ENCODE data around the gene MYO1B.

Gene MYO1B

DNA sequence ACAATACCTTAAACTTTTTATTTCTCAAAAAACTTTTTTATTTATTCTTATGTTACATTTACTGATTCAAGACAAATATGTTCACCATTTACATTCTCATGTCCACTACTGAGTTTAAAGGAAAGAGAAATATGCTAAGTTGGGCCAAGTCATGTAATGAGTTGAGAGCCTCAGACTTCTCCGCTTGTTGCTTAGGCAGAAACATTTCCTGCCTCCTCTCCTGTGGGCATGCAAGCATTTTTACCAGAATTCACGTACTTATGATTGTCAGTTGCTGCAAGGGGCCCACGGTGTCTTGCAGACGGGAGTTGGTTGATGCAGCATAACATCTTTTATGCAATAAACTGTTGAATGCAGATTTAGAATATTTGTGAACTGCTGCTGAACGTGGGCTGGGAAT, 51.8 kb downstream of the MYO1B start:
- Histone ChIP-seq H3K9me3 (no peaks in the 10 kb centered on the region), H3K27me3 (no peaks in the 10 kb centered on the region), H3K36me3 (peaks cover 22% of the 10 kb centered on the region), H3K4me1 (peaks cover 20% of the 10 kb centered on the region), H3K4me3 (ENCODE audit: low read depth, low read length) (no peak overlapping the region)
- TF ChIP-seq, protein P1, sequence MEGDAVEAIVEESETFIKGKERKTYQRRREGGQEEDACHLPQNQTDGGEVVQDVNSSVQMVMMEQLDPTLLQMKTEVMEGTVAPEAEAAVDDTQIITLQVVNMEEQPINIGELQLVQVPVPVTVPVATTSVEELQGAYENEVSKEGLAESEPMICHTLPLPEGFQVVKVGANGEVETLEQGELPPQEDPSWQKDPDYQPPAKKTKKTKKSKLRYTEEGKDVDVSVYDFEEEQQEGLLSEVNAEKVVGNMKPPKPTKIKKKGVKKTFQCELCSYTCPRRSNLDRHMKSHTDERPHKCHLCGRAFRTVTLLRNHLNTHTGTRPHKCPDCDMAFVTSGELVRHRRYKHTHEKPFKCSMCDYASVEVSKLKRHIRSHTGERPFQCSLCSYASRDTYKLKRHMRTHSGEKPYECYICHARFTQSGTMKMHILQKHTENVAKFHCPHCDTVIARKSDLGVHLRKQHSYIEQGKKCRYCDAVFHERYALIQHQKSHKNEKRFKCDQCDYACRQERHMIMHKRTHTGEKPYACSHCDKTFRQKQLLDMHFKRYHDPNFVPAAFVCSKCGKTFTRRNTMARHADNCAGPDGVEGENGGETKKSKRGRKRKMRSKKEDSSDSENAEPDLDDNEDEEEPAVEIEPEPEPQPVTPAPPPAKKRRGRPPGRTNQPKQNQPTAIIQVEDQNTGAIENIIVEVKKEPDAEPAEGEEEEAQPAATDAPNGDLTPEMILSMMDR (IDR thresholded peaks at IDR 0.05; ENCODE audit: low read depth, low read length) = no peak
- DNase-seq = no peak

DNA sequence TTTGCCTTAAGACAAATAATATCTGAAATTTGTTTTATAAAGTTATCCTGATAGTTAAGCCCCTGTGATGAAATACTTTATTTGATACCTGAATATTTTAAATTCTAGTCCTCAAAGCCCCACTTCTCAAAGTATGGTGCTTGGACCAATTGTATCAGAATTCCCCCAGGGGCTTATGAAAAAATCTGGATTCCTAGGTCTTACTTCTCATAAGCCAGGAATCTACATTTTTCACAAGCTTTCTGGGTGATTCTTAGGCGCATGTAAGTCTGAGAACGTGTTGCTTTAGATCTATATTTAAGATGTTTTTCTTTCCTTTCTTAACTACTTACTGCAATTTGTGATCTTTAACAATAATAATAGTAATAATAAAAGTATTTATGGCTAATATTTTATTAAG, 53.1 kb downstream of the MYO1B start:
- Histone ChIP-seq H3K36me3 (peaks cover 19% of the 10 kb centered on the region), H3K27me3 (no peaks in the 10 kb centered on the region), H3K4me3 (ENCODE audit: low read depth, low read length) (no peak overlapping the region), H3K4me1 (peaks cover 20% of the 10 kb centered on the region), H3K9me3 (no peaks in the 10 kb centered on the region)
- DNase-seq = no peak
- TF ChIP-seq, protein P1 (IDR thresholded peaks at IDR 0.05; ENCODE audit: low read depth, low read length) = no peak

DNA sequence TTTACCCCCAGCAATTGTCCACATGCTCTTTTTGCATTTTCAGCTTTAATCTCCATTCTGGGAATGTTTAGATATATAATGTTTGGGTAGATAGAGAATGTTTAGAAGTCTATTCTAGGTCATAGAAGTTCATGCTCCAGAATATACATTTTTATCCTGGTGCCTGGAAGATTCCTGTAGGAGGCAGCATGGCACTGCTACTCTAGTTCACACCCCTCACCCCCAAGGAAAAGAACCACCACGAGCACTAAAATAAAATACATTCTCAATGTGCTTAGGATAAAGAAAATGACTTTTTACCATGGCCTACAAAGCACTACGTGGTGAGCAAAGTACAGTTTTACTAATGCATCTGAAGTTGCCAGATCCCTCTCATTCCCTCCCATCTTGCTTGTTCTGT, 53.8 kb downstream of the MYO1B start:
- H3K36me3 ChIP-seq = peaks cover 19% of the 10 kb centered on the region
- H3K4me1 ChIP-seq = peaks cover 16% of the 10 kb centered on the region
- no peaks in the 10 kb centered on the region for H3K27me3 ChIP-seq
- no peak overlapping the region for H3K4me3 ChIP-seq (ENCODE audit: low read depth, low read length)
- H3K9me3 ChIP-seq = no peaks in the 10 kb centered on the region
- TF ChIP-seq, protein P1 (IDR thresholded peaks at IDR 0.05; ENCODE audit: low read depth, low read length) = peak; percentile 46
- no peak for DNase-seq

DNA sequence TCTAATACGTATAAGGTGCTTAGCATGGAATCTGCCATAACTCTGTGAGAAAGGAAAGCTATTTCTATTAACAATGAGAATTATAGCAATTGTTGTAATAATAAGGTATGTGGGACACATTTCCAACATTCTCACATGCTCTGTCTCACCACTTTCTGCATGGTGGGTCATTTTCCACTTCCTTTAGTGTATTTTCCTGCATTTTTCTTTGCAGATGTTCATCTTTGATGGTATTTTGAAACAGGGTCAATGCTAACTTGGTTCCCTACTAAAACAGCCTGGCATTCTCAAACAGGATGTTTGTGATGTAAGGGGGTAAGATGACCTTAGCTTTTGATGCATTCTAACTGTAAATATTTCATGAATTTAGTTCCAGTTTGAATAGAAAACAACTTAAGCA, 54.7 kb downstream of the MYO1B start:
- no peaks in the 10 kb centered on the region for H3K27me3 ChIP-seq
- peaks cover 21% of the 10 kb centered on the region for H3K36me3 ChIP-seq
- no peak overlapping the region for H3K4me3 ChIP-seq (ENCODE audit: low read depth, low read length)
- TF ChIP-seq, protein P1 (IDR thresholded peaks at IDR 0.05; ENCODE audit: low read depth, low read length) = no peak
- H3K9me3 ChIP-seq = no peaks in the 10 kb centered on the region
- peaks cover 23% of the 10 kb centered on the region for H3K4me1 ChIP-seq
- DNase-seq = no peak

DNA sequence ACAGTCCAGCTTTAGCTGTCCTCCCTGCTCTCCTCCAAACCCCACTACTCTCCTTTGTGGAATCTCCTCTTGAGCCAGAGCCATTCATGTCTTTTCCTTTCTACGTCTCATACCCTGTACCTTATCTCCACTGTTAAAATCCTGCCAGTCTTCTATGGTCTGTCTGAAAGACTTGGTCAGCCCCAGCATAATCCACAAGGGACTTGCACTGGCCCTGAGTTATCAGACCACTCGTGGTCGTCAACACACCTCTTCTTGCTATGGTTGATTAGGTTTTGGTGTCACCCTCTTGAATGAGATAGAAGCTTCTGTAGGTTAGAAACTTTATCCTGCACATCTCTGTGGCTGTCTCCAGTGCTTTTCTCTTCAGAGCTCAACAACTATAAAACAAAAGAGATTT, 56.8 kb downstream of the MYO1B start:
- peaks cover 15% of the 10 kb centered on the region for H3K36me3 ChIP-seq
- no peak overlapping the region for H3K4me3 ChIP-seq (ENCODE audit: low read depth, low read length)
- H3K27me3 ChIP-seq = no peaks in the 10 kb centered on the region
- no peak for DNase-seq
- peaks cover 26% of the 10 kb centered on the region for H3K4me1 ChIP-seq
- no peaks in the 10 kb centered on the region for H3K9me3 ChIP-seq
- TF ChIP-seq, protein P1 (IDR thresholded peaks at IDR 0.05; ENCODE audit: low read depth, low read length) = no peak

DNA sequence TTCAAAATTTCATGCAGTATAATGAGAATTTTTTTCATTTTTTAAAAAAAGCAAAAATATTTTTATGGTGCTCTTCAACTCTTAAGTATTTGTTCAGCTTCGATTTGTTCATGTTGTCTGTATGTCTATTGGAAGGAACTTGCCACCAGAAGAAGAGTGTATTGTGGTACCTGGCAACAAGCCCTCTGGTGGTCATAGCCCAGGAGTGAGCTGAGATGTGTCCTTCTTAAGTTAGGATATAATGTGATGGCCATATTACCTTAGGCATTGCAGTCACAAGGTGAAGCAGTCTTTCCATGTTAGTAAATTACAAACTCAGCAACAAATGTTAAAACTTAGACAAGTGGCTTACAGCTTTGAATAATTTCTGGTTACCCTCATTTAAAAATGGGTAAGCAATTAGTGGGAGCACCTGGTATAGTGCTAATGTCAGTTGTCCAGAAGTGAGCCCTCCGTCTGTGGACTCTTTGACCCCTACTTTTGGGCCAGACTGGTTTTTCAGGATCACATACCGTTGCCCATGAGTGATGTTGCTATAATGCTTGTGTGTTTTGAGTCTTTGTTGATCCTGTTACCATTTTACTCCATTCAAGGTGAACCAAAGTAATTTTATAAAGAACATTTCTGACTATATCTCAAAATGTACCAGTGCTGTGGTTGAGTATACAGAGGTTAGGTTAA, 57.4 kb downstream of the MYO1B start:
- TF ChIP-seq, protein P1 (IDR thresholded peaks at IDR 0.05; ENCODE audit: low read depth, low read length) = peak; percentile 70
- H3K4me3 ChIP-seq (ENCODE audit: low read depth, low read length) = no peak overlapping the region
- H3K27me3 ChIP-seq = no peaks in the 10 kb centered on the region
- peaks cover 11% of the 10 kb centered on the region for H3K36me3 ChIP-seq
- no peaks in the 10 kb centered on the region for H3K9me3 ChIP-seq
- peaks cover 21% of the 10 kb centered on the region for H3K4me1 ChIP-seq
- DNase-seq = peak; percentile 26

Data from BE2C (cell line).